Activated naive CD4-positive, alpha-beta T cell treated with anti-CD3 and anti-CD28 coated beads, Interleukin-2, amount 50 U/mL, for 24 hours (primary cell): ENCODE results near the gene PCDHGA11.

Experiments
- H3K27ac Mint-ChIP-seq: one replicate; pipeline ENCODE4 v1.8.0; 2021; ENCODE audit warnings: mild to moderate bottlenecking, mixed read lengths
- H3K27me3 Mint-ChIP-seq: one replicate; pipeline ENCODE4 v1.8.0; 2021; ENCODE audit warnings: mixed read lengths
- H3K36me3 Mint-ChIP-seq: one replicate; pipeline ENCODE4 v1.8.0; 2021; ENCODE audit warnings: mixed read lengths
- H3K4me1 Mint-ChIP-seq: one replicate; pipeline ENCODE4 v1.8.0; 2021; ENCODE audit warnings: mixed read lengths
- H3K4me3 Mint-ChIP-seq: one replicate; pipeline ENCODE4 v1.8.0; 2021; ENCODE audit warnings: mild to moderate bottlenecking, mixed read lengths
- H3K9me3 Mint-ChIP-seq: one replicate; pipeline ENCODE4 v1.8.0; 2021; ENCODE audit warnings: mixed read lengths

Gene PCDHGA11

GRCh38 chr5:141439411-141440141, 18.7 kb downstream of the PCDHGA11 start:
- H3K27me3 Mint-ChIP-seq = peaks cover 21% of the 10 kb centered on the region
- no peaks in the 10 kb centered on the region for H3K4me1 Mint-ChIP-seq
- H3K27ac Mint-ChIP-seq = no peak overlapping the region
- no peak overlapping the region for H3K4me3 Mint-ChIP-seq
- peaks cover 1% of the 10 kb centered on the region for H3K36me3 Mint-ChIP-seq
- peaks cover 17% of the 10 kb centered on the region for H3K9me3 Mint-ChIP-seq

- H3K4me1 Mint-ChIP-seq = no peaks in the 10 kb centered on the region
- peaks cover 22% of the 10 kb centered on the region for H3K27me3 Mint-ChIP-seq
- peaks cover 12% of the 10 kb centered on the region for H3K9me3 Mint-ChIP-seq
- H3K27ac Mint-ChIP-seq = no peak overlapping the region
- no peak overlapping the region for H3K4me3 Mint-ChIP-seq
- H3K36me3 Mint-ChIP-seq = no peaks in the 10 kb centered on the region
These were observed 19.5 kb downstream of the PCDHGA11 start for GRCh38 chr5:141440341-141440740.

GRCh38 chr5:141441571-141442170, 20.8 kb downstream of the PCDHGA11 start:
- H3K4me3 Mint-ChIP-seq = no peak overlapping the region
- H3K4me1 Mint-ChIP-seq = no peaks in the 10 kb centered on the region
- H3K9me3 Mint-ChIP-seq = peaks cover 10% of the 10 kb centered on the region
- H3K36me3 Mint-ChIP-seq = no peaks in the 10 kb centered on the region
- no peak overlapping the region for H3K27ac Mint-ChIP-seq
- peaks cover 23% of the 10 kb centered on the region for H3K27me3 Mint-ChIP-seq

- Mint-ChIP-seq H3K27me3 (peaks cover 20% of the 10 kb centered on the region), H3K4me3 (no peak overlapping the region), H3K36me3 (peaks cover 4% of the 10 kb centered on the region), H3K4me1 (no peaks in the 10 kb centered on the region), H3K9me3 (no peaks in the 10 kb centered on the region), H3K27ac (no peak overlapping the region)
These were observed 44.5 kb downstream of the PCDHGA11 start for GRCh38 chr5:141465351-141465750.
